HepG2 (cell line): ENCODE results near the gene CAPN12. TPM values are rescaled to one million over a fixed set of nuclear protein-coding genes. Genes with fewer than 3 reads are reported as not detected.

Experiments
- ATAC-seq: fragments of 200-7000 bp; cut with Tn5 transposase; 3 replicates; pipeline ENCODE4 v1.9.1; 2020; ENCODE audit warnings: mild to moderate bottlenecking, moderate library complexity
- BruUV-seq: library from RNA; stranded (reverse); fragments of 400-500 nt; replicated peaks from 2 replicates; lab custom pipeline; 2021; lab: Mats Ljungman, UMichigan
- CTCF ChIA-PET: fragments of 300-600 bp; formaldehyde crosslinking; extraction: SDS; loops from one replicate; lab custom pipeline; 2021; ENCODE audit warnings: low total read pairs, inconsistent platforms, low intra/inter-chr PET ratio; lab: Yijun Ruan, JAX
- POLR2A ChIA-PET: fragments of 350-600 bp; sonication (Branson Sonifier 250); formaldehyde crosslinking; loops from one replicate; lab custom pipeline; 2020; ENCODE audit warnings: antibody characterized with exemption, inconsistent platforms; lab: Yijun Ruan, JAX
- DNase-seq: peaks from one replicate; pipeline ENCODE4 v3.0.0-alpha.2; 2015; ENCODE audit warnings: low spot score
- FAIRE-seq: peaks from 3 replicates; lab custom pipeline; 2011; peaks lifted over from hg19 to GRCh38; lab: Jason Lieb, UNC
- H2AFZ ChIP-seq: one replicate; pipeline ENCODE4 v1.6.1; 2011; ENCODE audit warnings: low read length, inconsistent platforms
- H3K27ac ChIP-seq: fragments of 300-600 bp; 3 replicates; pipeline ENCODE4 v1.8.0; 2011; ENCODE audit warnings: mixed run types, mild to moderate bottlenecking, mixed read lengths, low read length, inconsistent platforms; ENCODE audit not compliant: insufficient read depth; ENCODE audit errors: extremely low read length
- H3K27me3 ChIP-seq, 2 experiments: fragments of 200-600 bp in 1 of 2; 2 replicates in 1 of 2; 3 replicates in 1 of 2; pipeline versions ENCODE4 v1.6.0 to v1.8.0; 2011; ENCODE audit warnings: low read length in 2 of 2, mild to moderate bottlenecking in 2 of 2, moderate library complexity in 2 of 2, inconsistent platforms in 1 of 2; ENCODE audit not compliant: insufficient read depth in 2 of 2, control insufficient read depth in 1 of 2
- H3K36me3 ChIP-seq, 2 experiments: fragments of 200-600 bp in 1 of 2; replicated peaks in 1 of 2; 2 replicates in 1 of 2; 3 replicates in 1 of 2; pipeline versions ENCODE4 v1.5.1 to v1.8.0; 2011; ENCODE audit warnings: low read length in 2 of 2, inconsistent platforms in 1 of 2; ENCODE audit not compliant: insufficient read depth in 2 of 2, control insufficient read depth in 1 of 2
- H3K4me1 ChIP-seq: 2 replicates; pipeline ENCODE4 v1.5.1; 2012; ENCODE audit warnings: low read length, inconsistent platforms; ENCODE audit not compliant: insufficient read depth
- H3K4me2 ChIP-seq: 2 replicates; pipeline ENCODE4 v1.6.0; 2011; ENCODE audit warnings: low read depth, low read length, inconsistent platforms
- H3K4me3 ChIP-seq, 3 experiments: fragments of 200-600 bp in 1 of 3; sonication (generic), shearing (Covaris generic) in 1 of 3; replicated peaks in 1 of 3; 2 replicates each; pipeline ENCODE4 v1.5.1; 2011 to 2016; ENCODE audit warnings: low read length in 3 of 3, inconsistent platforms in 2 of 3, low read depth in 2 of 3, mild to moderate bottlenecking in 2 of 3, control low read depth in 1 of 3, mixed read lengths in 1 of 3; ENCODE audit not compliant: insufficient read depth in 1 of 3
- H3K79me2 ChIP-seq: one replicate; pipeline ENCODE4 v1.6.1; 2011; ENCODE audit warnings: low read length, inconsistent platforms; ENCODE audit not compliant: insufficient read depth
- H3K9ac ChIP-seq: 2 replicates; pipeline ENCODE4 v1.6.0; 2011; ENCODE audit warnings: mild to moderate bottlenecking, low read depth, low read length, inconsistent platforms; ENCODE audit not compliant: insufficient read depth
- H3K9me3 ChIP-seq: 2 replicates; pipeline ENCODE4 v1.5.1; 2012; ENCODE audit warnings: mild to moderate bottlenecking, low read length
- H4K20me1 ChIP-seq: 2 replicates; pipeline ENCODE4 v1.6.0; 2011; ENCODE audit warnings: inconsistent platforms, mild to moderate bottlenecking, low read length, moderate library complexity; ENCODE audit not compliant: insufficient read depth
- AGO2 ChIP-seq: fragments of 200-400 bp; formaldehyde crosslinking; optimal IDR thresholded peaks from 2 replicates; pipeline ENCODE3; 2017; ENCODE audit warnings: mild to moderate bottlenecking, low read depth, low read length, moderate library complexity
- ARNT ChIP-seq: fragments of 450-650 bp; IDR thresholded peaks from 2 replicates; pipeline ENCODE4 v1.6.1; 2017
- HNF4G ChIP-seq, 2 experiments: sonication (generic) in 1 of 2; formaldehyde crosslinking in 1 of 2; IDR thresholded peaks; 2 replicates each; pipeline versions ENCODE4 v1.4.0 to v1.6.1; 2011 to 2020; ENCODE audit warnings: borderline replicate concordance in 2 of 2, low read depth in 2 of 2, mild to moderate bottlenecking in 2 of 2, low read length in 1 of 2, missing genetic modification reagents in 1 of 2, moderate library complexity in 1 of 2
- KLF13 ChIP-seq: sonication (generic); formaldehyde crosslinking; IDR thresholded peaks from 2 replicates; pipeline ENCODE4 v1.4.0; 2020; ENCODE audit warnings: mild to moderate bottlenecking, missing genetic modification reagents
- NFIB ChIP-seq: sonication (generic); formaldehyde crosslinking; IDR thresholded peaks from 2 replicates; pipeline ENCODE4 v1.9.0; 2021; ENCODE audit warnings: missing genetic modification reagents, mild to moderate bottlenecking, borderline replicate concordance
- NKX3-1 ChIP-seq: sonication (generic); formaldehyde crosslinking; IDR thresholded peaks from 2 replicates; pipeline ENCODE4 v1.5.0; 2020; ENCODE audit warnings: missing genetic modification reagents
- PHF20 ChIP-seq: sonication (generic); formaldehyde crosslinking; IDR thresholded peaks from 2 replicates; pipeline ENCODE4 v1.5.0; 2020; ENCODE audit warnings: mild to moderate bottlenecking, missing genetic modification reagents
- RBM22 ChIP-seq: fragments of 200-400 bp; formaldehyde crosslinking; optimal IDR thresholded peaks from 2 replicates; pipeline ENCODE3; 2017; ENCODE audit warnings: mild to moderate bottlenecking, low read length, moderate library complexity
- ZNF607 ChIP-seq: sonication (generic); formaldehyde crosslinking; IDR thresholded peaks from 2 replicates; pipeline ENCODE4 v1.5.1; 2020; ENCODE audit warnings: missing genetic modification reagents, mild to moderate bottlenecking, borderline replicate concordance
- WGBS: methylation state at CpG from one replicate; pipeline ENCODE4 v1.1.6; 2017; ENCODE audit warnings: low lambda C conversion rate; 5-methylcytosine and 5-hydroxymethylcytosine counted together
- in situ Hi-C: cut with HindIII; loops from 2 replicates; pipeline ENCODE4 v1.10.0; 2017; ENCODE audit warnings: low pct_unique_long_range_greater_than_20kb; ENCODE audit not compliant: extremely low pct_ligation_motif_present
- intact Hi-C: fragments of 100-400 bp; cut with micrococcal nuclease; formaldehyde crosslinking; loops from one replicate; pipeline ENCODE4 v1.10.0; 2022; ENCODE audit not compliant: unreplicated experiment
- polyA plus RNA-seq, 8 experiments: library from polyadenylated mRNA; depleted of rRNA in 3 of 8; stranded (reverse) in 7 of 8; unstranded in 1 of 8; fragments of >200 nt; fragmentation: Illumina TruSeq in 4 of 8; extraction: Trizol in 4 of 8; gene quantifications; 2 replicates each; pipeline versions ENCODE4 v1.2.1 to v1.2.3, GENCODE V29; 2011 to 2016; ENCODE audit warnings: low read depth in 4 of 8, missing spikeins in 1 of 8, mixed read lengths in 1 of 8; ENCODE audit not compliant: insufficient read depth in 1 of 8
- total RNA-seq, 5 experiments: library from RNA; depleted of rRNA; stranded (reverse); fragments of >200 nt; fragmentation: Illumina TruSeq; extraction: Trizol; gene quantifications; 2 replicates each; pipeline ENCODE4 v1.2.3, GENCODE V29; 2016; ENCODE audit warnings: low read depth in 1 of 5

CAPN12 gene
- total and polyA plus RNA-seq, 2 of the 13 experiments (the other 11 are each of a cell fraction or from before 2014, with no cell fraction given), result 1.6 to 13.6 TPM

- WGBS, result 95% methylated on average over 6 of the region's 6 CpGs
- Histone ChIP-seq H3K36me3 (peaks cover 29 to 69% of the 10 kb centered on the region in 2 experiments), H3K4me3 (no peak overlapping the region), H3K79me2 (no peaks in the 10 kb centered on the region), H2AFZ (no peak overlapping the region), H3K27ac (no peak overlapping the region), H3K27me3 (no peaks in the 10 kb centered on the region), H3K4me1 (peaks cover 22% of the 10 kb centered on the region), H3K9ac (no peak overlapping the region), H3K9me3 (no peaks in the 10 kb centered on the region), H3K4me2 (no peak overlapping the region), H4K20me1 (no peaks in the 10 kb centered on the region)
- no TSS peak for BruUV-seq
- intact Hi-C loops, result no loop called here
- TF ChIP-seq PHF20 (CRISPR knock-in tag) (no peak), ZNF607 (CRISPR knock-in tag) (no peak), NFIB (CRISPR knock-in tag) (no peak), NKX3-1 (CRISPR knock-in tag) (no peak), ARNT (no peak), HNF4G (IDR thresholded peaks at IDR 0.05; ENCODE audit: borderline replicate concordance, low read depth, low read length) (no peak), HNF4G (CRISPR knock-in tag; IDR thresholded peaks at IDR 0.05; ENCODE audit: borderline replicate concordance, low read depth) (no peak)
- ChIA-PET POLR2A (interaction anchor here (1.6 kb wide), 1 partner anchor 25 kb away, joined by 4 read pairs; no protein-coding TSS in a partner anchor), CTCF (no interaction called here)
- no peak for DNase-seq
- FAIRE-seq, result no peak
- in situ Hi-C loops, result loop anchor here (25.0 kb wide), 1 partner anchor 186 kb away; the partner anchor contains the start of gene CCER2
- no peak for ATAC-seq
Measured at GRCh38 chr19:38726284-38726673, 18.0 kb downstream of the CAPN12 start.

- Histone ChIP-seq H3K4me1 (peaks cover 28% of the 10 kb centered on the region), H3K27me3 (no peaks in the 10 kb centered on the region), H2AFZ (no peak overlapping the region), H3K79me2 (no peaks in the 10 kb centered on the region), H3K9me3 (no peaks in the 10 kb centered on the region), H4K20me1 (no peaks in the 10 kb centered on the region), H3K4me3 (no peak overlapping the region), H3K36me3 (peaks cover 28 to 63% of the 10 kb centered on the region in 2 experiments), H3K27ac (no peak overlapping the region), H3K4me2 (no peak overlapping the region), H3K9ac (no peak overlapping the region)
- TF ChIP-seq RBM22 (peak; percentile 3), AGO2 (peak; percentile 76), KLF13 (CRISPR knock-in tag) (no peak)
- BruUV-seq, result no TSS peak
- in situ Hi-C loops, result loop anchor here (25.0 kb wide), 1 partner anchor 187 kb away; the partner anchor contains the start of gene CCER2
- DNase-seq (no peak), ATAC-seq (no peak), FAIRE-seq (no peak)
- CTCF ChIA-PET, result no interaction called here
- 96% methylated on average over 11 of the region's 21 CpGs for WGBS
- intact Hi-C loops, result no loop called here
- POLR2A ChIA-PET, result interaction anchor here (1.6 kb wide), 1 partner anchor 24 kb away, joined by 4 read pairs; no protein-coding TSS in a partner anchor
Measured at GRCh38 chr19:38725469-38726283, 18.6 kb downstream of the CAPN12 start.
